ENCODE measurements around the gene ITGAL. TPM values are rescaled to one million over a fixed set of nuclear protein-coding genes. Genes with fewer than 3 reads are reported as not detected.
"Not testable (repeated sequence)": the region's sequence is repeated elsewhere in the genome, so short reads cannot be mapped to it uniquely, and the experiment has no call there.

ITGAL gene
- total RNA-seq, 1 experiment from 2014 or later = not detected

DNA sequence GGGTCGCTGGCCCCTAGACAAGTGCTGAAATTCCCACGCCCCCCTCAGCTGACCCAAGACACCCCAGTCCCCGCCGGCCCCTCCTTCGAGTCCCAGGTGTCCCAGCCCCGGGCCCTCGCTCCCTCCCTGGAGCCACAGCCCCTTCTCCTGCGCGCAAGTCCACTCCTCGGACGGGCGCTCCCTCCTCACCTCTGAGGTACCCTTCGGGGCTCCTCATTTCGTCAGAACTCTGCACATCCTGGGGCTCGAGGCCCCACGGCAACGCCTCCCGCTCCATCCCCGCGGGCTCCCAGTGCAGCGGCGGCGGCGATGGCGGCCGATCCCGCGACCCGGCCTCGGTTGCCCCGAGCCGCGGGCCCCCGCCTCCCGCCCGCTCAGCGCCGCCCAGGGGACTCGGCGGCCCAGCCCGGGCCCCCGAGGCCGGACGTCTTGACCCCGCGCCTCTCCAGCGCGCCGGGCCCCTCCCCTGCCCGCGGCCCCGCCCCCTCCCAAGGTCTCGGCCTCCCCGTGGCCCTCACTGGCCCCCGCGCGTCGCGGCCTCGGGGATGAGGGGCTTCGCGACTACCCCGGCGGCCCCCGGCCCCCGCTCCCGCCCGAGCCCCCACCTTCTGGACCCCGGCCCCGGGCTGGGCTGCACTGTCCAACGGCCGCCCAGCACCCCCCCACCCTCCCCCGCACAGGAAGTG, 53.7 kb downstream of the ITGAL start, which contains the start of gene ZNF768:
TSS of gene ZNF768 (minus strand) at position 430 of the 686 bp plus-strand sequence. CDS start at position 277, 153 bp downstream.
- no peak for DNase-seq (ENCODE audit: low read depth)

DNA sequence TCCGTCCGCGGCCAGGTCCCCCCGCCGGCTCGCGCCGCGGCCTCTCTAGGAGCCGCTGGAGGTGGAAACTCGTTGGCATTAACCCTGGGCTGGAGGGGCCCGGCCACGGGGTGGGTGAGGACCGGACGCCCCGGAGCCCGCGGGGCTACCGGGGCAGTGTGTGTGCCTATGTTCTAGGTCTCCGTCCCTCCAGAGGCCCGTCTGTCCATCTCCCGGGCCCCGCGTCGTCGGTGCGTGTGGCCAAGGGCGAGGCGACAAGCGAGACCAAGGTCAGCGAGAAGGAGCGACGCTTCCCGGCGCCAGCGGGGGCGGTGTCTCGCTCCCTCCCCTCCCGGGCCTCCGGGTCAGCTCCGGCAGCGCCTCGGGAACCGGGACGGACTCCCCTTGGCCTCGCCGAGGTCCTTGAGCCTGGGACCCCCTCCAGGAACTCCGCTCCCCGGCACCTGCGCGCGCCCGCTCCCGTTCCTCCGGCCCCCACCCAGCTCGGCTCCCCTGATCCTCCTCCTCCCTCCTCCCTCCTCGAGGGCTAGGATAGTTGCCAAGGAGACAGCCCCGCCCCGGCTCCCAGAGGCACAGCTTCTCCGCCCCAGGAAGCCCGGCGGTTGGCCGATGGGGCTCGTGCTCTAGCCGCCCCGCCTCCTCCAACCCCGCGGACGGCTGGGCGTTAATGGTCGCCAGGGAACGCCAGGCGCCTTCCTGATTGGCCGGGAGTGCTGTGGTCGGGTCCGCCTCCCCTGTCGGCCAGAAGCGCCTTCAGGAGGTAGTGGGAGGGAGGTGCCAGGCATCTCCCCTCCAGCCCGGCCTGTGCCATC, 54.5 kb downstream of the ITGAL start:
- peak; percentile 98 for DNase-seq (ENCODE audit: low read depth)

DNA sequence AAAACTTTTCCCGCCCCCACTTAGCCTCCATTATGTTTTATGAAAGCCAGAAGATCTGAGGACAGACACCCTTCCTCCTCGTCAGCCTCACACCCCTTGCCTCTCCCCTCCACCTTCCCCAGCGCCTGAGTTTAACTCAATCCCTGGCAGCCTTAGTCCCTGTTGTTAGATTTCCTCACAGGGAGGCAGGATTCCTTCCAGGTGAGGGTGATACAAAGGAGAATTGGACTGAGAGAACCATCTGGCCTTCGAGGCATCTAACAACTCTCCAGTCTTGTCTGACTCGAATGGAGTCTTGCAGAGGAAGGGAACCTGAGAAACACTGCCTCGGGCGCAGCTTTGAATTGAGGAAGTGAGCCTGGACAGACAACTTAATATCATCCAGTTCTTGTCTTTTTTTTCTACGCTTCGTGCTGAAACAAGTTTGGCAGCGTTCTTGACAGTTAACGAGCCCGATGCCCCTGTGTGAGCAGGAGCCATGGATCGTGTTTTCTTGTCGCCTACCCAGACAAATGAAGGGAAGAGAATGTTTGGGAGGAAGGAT, 55.2 kb downstream of the ITGAL start:
- peak; percentile 17 for DNase-seq (ENCODE audit: low read depth)

DNA sequence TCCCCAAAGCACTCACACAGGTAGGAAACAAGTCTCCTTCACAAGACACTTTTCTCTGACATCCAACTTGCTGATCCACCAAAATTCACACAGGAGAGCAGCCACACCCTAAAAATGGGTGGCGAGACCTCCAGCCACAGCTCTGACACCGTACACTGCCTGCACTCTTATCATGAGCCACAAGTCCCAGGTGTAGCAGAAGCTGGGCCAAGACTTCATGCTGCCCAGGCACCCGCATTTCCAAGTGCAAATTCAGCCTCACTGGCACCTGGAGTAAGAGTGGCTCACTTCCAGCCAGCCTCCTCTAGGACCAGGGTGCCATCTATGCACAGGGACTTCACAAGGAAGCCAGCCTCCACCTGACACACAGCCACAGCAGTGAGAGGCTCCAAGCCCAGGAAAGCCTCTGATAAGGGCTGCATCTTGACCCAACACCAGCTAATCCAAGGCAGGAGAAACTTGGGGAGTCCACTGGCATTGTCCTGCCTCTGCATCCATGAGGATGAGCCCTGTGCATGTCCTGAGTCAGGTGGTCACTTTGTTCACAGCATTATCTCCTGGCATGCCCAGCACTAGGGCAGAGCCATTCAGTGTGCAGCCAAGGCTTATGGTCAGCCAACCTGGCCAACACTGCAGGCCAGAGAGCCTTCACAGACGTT, 56.4 kb downstream of the ITGAL start:
- DNase-seq (ENCODE audit: low read depth) = no peak

DNA sequence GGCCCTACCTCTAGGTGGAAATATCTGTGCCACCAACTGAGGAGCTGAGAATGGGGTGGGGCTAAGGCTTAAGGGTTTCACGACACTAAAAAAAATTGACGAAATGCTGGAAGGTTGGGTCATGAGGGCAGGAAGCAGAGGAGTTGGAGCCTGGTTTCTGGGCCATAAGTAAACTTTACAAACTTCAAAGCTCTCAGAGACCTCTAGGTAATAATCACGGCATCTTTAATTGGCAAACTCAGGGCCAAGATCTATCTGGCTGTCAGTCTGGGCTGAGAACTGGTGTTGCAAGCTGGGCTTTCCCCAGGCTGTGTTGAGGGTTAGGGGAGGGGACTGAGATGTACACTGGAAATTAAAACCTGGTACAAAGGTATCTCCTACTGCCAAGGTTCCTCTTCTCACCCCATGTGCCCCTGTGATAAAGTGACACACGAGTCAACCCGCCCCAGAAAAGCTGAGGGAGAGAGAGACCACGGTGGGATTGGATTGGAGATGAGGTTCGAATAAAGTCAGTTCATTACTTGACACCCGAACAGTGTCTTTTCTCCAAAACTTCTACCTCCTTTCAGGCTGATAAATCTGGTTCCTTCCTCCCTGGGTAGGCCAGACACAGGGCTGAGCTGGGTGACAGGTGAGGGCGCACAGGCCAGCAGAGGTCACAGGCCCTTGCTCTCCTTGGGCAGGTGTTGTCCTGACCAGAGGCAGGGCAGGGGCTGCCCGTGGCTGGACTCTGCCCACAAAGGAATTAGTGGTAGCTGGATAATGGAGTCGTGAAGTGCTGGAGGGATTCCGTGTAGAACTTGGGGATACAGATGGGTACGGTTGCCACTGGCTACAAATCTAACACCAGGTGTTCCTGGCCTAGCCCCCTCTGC, 57.9 kb downstream of the ITGAL start:
- no peak for DNase-seq (ENCODE audit: low read depth)

DNA sequence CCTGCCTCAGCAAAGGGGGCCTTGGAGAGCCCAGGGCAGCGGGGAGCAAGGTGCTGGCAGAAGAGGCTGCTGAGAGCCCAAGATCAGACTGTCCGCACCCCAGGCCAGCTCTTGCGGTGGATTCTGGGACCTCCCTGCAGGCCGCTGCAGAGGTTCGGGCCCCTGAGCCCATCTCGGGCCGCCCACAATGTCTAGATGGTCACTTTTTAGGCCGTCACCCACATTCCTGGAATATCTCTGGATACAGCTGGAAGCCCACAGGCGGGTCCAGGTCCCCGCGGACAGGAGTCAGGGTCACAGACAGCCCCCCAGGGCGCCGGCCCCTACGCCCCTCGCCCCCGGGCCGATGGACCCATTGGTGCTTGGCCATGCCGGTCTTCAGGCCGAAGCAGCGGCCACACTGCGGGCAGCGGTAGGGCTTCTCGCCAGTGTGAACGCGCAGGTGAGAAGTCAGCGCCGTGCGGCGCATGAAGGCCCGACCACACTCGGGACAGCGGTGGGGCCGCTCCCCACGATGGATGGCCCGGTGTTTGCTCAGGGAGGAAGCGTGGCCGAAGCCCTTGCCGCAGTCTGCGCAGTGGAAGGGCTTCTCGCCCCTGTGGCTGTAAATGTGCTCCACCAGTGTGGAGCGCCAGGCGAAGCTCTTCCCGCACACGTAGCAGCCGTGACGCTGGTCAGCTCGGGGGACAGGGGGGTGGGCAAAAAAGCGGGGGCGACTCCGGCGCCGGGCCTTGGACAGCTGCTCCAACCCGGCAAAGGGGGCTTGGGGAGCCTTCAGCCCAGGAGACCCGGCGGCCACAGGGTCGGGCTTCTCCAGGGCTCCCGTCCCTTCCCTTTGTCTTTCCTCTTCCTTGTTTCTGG, 60.0 kb downstream of the ITGAL start:
- DNase-seq (ENCODE audit: low read depth) = no peak

DNA sequence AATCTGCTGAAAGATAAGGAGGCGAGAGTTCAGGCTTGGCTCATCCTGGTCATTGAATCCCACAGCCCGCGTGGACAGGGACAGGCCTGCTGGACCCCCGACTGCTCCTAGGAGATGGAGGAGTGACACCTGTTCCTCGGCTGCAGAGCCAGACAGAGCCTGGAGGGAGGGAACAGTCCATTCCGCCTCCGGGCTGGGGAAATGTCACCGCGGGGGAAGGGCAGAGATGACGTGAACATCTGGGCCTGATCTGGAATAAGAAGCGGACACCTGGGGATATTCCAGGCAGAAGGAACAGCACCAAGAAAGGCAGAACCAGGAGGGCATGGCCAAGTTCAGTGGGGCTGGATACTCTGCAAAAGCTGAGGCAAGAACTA, 60.6 kb downstream of the ITGAL start:
- no peak for DNase-seq (ENCODE audit: low read depth)

DNA sequence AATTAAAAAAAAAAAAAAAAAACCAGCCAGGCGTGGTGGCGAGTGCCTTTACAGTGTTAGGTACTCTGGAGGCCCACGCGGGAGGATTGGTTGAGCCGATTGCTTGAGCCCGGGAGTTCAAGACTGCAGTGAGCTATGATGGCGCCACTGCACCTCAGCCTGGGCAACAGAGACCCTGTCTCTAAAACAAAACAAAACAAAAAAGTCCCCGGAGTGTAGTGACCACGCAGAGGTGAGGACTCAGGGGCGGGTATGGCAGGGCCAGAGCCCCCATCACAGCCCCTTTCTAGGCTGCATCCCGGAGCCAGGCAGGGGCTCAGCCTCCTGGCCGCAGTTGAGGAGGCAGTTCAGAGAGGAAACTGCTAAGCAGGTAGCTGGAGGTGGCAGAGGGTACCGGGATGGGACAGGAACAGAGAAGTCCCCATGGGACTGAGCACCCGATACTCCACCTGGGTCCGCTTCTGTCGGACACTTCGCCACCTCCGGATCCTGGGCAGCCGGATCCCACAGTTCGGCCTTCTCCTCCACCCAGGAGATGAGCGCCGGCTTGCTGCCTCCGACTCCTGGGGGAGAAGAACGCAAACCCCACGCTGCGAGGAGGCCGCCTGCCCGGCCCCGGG, 61.3 kb downstream of the ITGAL start:
- no peak for DNase-seq (ENCODE audit: low read depth)

DNA sequence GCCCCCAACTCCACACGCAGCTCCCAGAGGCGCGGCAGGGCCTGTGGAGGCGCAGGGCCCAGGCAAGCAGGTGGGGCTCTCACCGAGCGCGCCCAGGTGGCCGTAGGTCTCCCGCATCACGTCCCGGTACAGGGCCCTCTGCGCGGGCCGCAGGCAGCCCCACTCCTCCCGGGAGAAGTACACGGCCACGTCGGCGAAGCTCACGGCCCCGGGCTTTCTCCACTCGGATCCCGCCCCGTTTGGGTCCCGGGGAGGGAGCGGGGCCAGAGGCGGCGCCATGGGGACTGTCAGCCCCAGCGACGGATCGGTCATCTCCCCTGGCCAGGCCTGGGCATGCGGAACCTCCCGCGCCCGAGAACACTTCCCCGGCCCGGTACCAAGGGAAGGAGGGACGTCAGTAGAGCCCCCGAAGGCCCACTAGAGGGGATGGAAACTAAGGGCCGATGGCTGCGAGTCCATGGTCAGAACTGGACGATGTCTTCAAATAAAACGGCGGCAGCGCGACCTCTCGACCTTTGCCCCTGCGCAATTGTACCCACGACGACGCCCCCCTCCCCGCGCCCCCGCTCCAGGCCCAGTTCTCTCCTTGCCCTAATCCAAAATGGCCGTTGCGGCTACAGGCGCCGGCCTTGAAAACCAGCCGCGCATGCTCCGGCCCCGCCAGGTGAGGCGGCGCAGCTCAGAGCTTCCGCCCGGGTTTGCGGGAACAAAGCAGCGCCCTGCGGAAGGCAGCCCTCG, 62.0 kb downstream of the ITGAL start, which contains the start of gene ZNF747:
TSS of gene ZNF747 (minus strand) at position 491 of the 738 bp plus-strand sequence. CDS start at position 312, 179 bp downstream.
- peak; percentile 86 for DNase-seq (ENCODE audit: low read depth)

DNA sequence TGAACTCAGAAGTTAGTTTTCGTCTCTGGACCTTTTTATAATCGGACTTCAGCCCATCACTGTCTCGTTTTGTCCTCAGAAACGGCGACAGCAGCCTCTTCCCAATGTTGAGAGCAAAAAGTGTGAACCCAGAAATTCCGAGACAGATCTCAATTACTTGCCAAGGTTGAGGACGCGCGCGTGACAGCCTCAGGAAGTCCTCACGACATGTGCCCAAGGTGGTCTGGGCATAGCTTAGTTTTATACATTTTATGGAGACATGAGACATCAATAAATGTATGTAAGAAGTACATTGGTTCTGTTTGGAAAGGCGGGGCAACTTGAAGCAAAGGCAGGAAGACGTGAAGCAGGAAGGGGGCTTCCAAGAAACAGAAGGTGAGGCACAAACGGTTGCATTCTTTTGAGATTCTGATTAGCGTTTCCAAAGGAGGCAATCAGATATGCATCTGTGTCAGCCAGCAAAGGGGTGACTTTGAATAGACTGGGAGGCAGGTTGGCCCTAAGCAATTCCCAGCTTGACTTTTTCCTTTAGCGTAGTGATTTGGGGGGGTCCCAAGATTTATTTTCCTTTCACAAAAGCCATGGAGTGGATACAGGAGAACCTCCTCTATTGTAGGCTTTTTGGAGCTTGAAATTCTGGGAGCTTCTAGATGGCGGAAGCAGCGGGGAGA, 62.7 kb downstream of the ITGAL start:
- DNase-seq (ENCODE audit: low read depth) = peak; percentile 31

DNA sequence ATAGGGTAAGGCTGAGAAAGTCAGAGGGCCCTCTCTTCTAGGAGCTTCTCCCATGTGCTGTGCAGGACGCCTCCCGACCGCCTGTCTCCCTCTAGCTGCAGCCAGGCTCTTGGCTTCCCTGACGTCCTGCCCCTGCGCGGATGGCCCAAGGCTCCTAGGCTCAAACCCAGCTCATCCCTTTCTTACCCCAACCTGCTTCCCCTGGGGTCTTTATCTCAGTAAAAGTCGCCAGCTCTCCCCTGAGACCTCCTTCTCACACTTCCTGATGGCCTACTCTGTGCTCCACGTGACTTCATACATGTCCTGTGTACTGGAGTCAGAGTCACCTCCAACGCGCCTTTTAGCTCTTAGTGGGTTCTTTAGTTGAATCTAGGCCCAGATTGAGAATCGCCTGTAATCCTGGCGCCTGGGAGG, 63.2 kb downstream of the ITGAL start:
- peak; percentile 57 for DNase-seq (ENCODE audit: low read depth)

DNA sequence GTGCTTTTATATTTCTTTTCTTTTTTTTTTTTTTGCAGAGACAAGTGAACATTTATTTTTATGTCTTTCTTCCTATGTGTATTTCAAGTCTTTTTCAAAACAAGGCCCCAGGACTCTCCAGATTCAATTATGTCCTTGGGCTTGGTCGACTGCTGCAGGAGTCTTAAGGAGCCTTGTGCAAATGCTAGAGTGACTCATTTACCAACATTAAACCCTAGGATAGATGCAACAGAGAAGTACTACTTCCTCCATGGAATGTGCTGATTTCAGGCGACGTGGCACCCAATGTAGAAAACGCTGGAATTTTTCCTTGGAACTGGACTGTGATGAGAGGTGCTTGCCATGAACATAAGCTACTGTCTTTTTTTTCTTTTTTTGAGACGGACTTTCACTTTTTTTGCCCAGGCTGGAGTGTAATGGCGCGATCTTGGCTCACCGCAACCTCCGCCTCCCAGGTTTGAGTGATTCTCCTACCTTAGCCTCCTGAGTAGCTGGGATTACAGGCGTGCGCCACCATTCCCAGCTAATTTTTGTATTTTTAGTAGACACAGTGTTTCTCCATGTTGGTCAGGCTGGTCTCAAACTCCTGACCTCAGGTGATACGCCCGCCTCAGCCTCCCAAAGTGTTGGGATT, 64.0 kb downstream of the ITGAL start:
- not testable (repeated sequence) for DNase-seq (ENCODE audit: low read depth)

DNA sequence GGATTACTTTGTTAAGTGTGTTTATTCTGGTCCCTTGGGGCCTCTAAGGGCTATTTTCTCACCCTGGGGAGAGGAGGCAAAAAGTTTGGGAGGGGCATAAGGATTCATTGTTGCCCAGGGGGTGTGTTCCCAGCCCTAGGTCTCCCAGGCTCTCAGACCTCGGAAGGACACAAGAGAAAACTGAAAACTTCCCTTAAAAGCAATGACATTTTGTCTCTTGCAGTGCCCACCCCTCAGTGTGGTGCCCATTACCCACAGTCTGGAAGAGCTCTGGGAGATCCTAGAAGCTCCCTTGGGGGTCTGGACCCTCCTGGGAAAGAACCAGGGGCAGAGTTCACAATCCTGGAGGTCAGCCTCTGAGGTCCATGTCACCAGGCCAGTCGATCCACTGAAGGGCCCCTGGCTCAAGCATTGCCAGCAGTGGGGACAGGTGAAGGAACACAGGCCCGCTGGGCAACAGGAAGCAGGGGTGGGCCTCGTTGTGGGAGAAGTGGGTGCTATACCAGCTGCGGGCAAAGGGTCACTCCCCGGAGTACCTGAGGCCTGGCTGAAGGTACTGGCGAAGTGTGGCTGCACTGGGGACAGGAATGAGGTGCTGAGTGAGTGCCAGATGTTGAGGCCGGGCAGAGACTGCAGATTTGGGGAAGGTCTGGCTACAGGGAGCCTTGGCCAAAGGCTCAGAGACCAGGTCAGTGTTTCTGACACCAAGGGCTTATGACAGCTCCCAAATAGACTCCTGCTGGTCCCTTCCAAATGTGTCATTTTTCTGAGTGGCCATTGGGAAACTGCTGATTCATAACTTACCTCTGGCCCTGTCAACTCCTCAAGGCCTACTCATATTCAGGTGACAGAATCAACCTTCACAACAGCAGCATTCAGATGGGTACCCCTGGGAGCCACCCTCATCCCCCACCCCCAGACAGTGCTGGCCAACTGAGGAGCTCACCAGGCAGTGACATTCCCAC, 66.7 kb downstream of the ITGAL start:
- DNase-seq (ENCODE audit: low read depth) = no peak

DNA sequence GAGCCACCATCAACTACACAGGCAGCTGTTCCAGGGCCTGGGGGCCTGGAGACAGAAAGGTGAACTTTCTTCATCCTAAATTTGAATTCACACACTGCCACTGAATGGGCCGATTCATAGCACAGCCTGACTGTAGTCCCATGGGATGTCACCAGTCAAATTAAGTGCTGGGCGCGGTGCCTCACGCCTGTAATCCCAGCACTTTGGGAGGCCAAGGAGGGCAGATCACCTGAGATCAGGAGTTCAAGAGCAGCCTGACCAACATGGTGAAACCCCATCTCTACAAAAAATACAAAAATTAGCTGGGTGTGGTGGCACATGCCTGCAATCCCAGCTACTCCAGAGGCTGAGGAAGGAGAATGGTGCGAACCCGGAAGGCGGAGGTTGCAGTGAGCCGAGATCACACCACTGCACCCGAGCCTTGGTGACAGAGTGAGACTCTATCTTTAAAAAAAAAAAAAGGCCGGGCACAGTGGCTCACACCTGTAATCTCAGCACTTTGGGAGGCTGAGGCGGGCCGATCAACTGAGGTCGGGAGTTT, 67.5 kb downstream of the ITGAL start:
- not testable (repeated sequence) for DNase-seq (ENCODE audit: low read depth)

DNA sequence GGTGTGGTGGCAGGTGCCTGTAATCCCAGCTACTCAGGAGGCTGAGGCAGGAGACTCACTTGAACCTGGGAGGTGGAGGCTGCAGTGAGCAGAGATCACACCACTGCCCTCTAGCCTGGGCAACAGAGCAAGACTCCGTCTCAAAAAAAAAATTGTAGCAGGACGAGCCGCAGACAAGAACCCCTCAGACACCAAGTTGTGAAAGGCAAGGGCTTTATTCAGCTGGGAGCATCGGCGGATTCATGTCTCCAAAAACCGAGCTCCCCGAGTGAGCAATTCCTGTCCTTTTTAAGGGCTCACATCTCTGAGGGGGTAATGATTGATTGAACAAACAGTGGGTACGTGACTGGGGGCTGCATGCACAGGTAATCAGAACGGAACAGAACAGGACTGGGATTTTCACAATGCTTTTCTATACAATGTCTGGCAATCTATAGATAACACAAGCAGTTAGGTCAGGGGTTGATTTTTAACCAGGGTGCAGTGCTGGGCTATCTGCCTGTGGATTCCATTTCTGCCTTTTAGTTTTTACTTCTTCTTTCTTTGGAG, 68.4 kb downstream of the ITGAL start:
- not testable (repeated sequence) for DNase-seq (ENCODE audit: low read depth)

Measured in Daoy (cell line).